Vagina (tissue), 2 donors: ENCODE data around the gene TGFA. TPM values are rescaled to one million over a fixed set of nuclear protein-coding genes. Genes with fewer than 3 reads are reported as not detected.

Experiments
- DNase-seq, 2 donors: peaks; one replicate each; pipeline ENCODE4 v3.0.0-alpha.2; 2017; ENCODE audit errors: extremely low spot score in 2 of 2
- H3K27ac ChIP-seq: fragments of 200-600 bp; sonication (generic); one replicate; pipeline ENCODE4 v1.5.1; 2019
- H3K27me3 ChIP-seq: fragments of 200-600 bp; sonication (generic); one replicate; pipeline ENCODE4 v1.5.1; 2019
- H3K36me3 ChIP-seq, 2 donors: fragments of 200-600 bp; sonication (generic); one replicate each; pipeline ENCODE4 v1.5.1; 2017 to 2019
- H3K4me1 ChIP-seq: fragments of 200-600 bp; sonication (generic); one replicate; pipeline ENCODE4 v1.5.1; 2019
- H3K4me3 ChIP-seq, 2 donors: fragments of 200-600 bp; sonication (generic); 1 replicate in 1 of 2; 2 replicates in 1 of 2; pipeline ENCODE4 v1.5.1; 2016 to 2019
- H3K9me3 ChIP-seq: fragments of 200-600 bp; sonication (generic); one replicate; pipeline ENCODE4 v1.5.1; 2019
- CTCF ChIP-seq, 3 experiments: fragments of 450-650 bp in 2 of 3; fragments of 200-600 bp in 1 of 3; sonication (generic) in 1 of 3; IDR thresholded peaks; one replicate each; pipeline ENCODE4 v1.5.1; 2017 to 2019; ENCODE audit warnings: antibody characterized with exemption in 3 of 3, mild to moderate bottlenecking in 2 of 3, moderate library complexity in 2 of 3
- POLR2A ChIP-seq, 2 donors: fragments of 450-650 bp; IDR thresholded peaks; one replicate each; pipeline ENCODE4 v1.6.1; 2017; ENCODE audit warnings: antibody characterized with exemption in 2 of 2, mild to moderate bottlenecking in 2 of 2, moderate library complexity in 2 of 2
- POLR2AphosphoS5 ChIP-seq, 2 donors: sonication (generic); formaldehyde crosslinking; IDR thresholded peaks; one replicate each; pipeline ENCODE4 v1.9.0; 2017; ENCODE audit warnings: antibody characterized with exemption in 2 of 2, mild to moderate bottlenecking in 2 of 2, low read depth in 1 of 2; ENCODE audit not compliant: insufficient read depth in 1 of 2
- intact Hi-C: fragments of 100-400 bp; cut with DNase I; formaldehyde crosslinking; loops from one replicate; pipeline ENCODE4 v1.15.1; 2023
- total RNA-seq: library from RNA; depleted of rRNA; stranded (reverse); fragments of >200 nt; gene quantifications from one replicate; pipeline ENCODE4 v1.2.3, GENCODE V29; 2016

Gene TGFA
- total RNA-seq, 1 donor from 2014 or later = 27.7 TPM

- H3K4me3 ChIP-seq = no peak overlapping the region
- TF ChIP-seq CTCF (IDR thresholded peaks at IDR 0.05) = no peak
- no peak for TF ChIP-seq POLR2A (IDR thresholded peaks at IDR 0.05)
- no peak for TF ChIP-seq POLR2AphosphoS5 (IDR thresholded peaks at IDR 0.05; ENCODE audit: insufficient read depth in 1 of 2, low read depth in 1 of 2)
- H3K27ac ChIP-seq = no peak overlapping the region
- intact Hi-C loops = no loop called here
- DNase-seq = no peak
- no peaks in the 10 kb centered on the region for H3K36me3 ChIP-seq
- no peaks in the 10 kb centered on the region for H3K4me1 ChIP-seq
- H3K27me3 ChIP-seq = no peaks in the 10 kb centered on the region
- no peaks in the 10 kb centered on the region for H3K9me3 ChIP-seq
Measured at GRCh38 chr2:70425682-70426301, 127.8 kb downstream of the TGFA start.

- Histone ChIP-seq H3K4me1 (no peaks in the 10 kb centered on the region), H3K36me3 (no peaks in the 10 kb centered on the region), H3K27ac (no peak overlapping the region), H3K9me3 (no peaks in the 10 kb centered on the region), H3K27me3 (no peaks in the 10 kb centered on the region), H3K4me3 (no peak overlapping the region)
- TF ChIP-seq POLR2AphosphoS5 (IDR thresholded peaks at IDR 0.05; ENCODE audit: insufficient read depth in 1 of 2, low read depth in 1 of 2) = no peak
- TF ChIP-seq POLR2A (IDR thresholded peaks at IDR 0.05) = no peak
- TF ChIP-seq CTCF (IDR thresholded peaks at IDR 0.05) = no peak
- intact Hi-C loops = no loop called here
- DNase-seq = no peak
Measured at GRCh38 chr2:70420740-70421139, 132.9 kb downstream of the TGFA start.

GRCh38 chr2:70420143-70420542 is 133.5 kb downstream of the TGFA start:
- Histone ChIP-seq H3K9me3 (no peaks in the 10 kb centered on the region), H3K27ac (no peak overlapping the region), H3K4me1 (no peaks in the 10 kb centered on the region), H3K36me3 (no peaks in the 10 kb centered on the region), H3K4me3 (no peak overlapping the region), H3K27me3 (no peaks in the 10 kb centered on the region)
- TF ChIP-seq POLR2AphosphoS5 (IDR thresholded peaks at IDR 0.05; ENCODE audit: insufficient read depth in 1 of 2, low read depth in 1 of 2) = no peak
- no peak for TF ChIP-seq CTCF (IDR thresholded peaks at IDR 0.05)
- intact Hi-C loops = no loop called here
- DNase-seq = no peak

- no peak for DNase-seq
- Histone ChIP-seq H3K4me1 (no peaks in the 10 kb centered on the region), H3K36me3 (no peaks in the 10 kb centered on the region), H3K27me3 (no peaks in the 10 kb centered on the region), H3K9me3 (no peaks in the 10 kb centered on the region), H3K4me3 (no peak overlapping the region), H3K27ac (no peak overlapping the region)
- TF ChIP-seq POLR2A (IDR thresholded peaks at IDR 0.05) (no peak), CTCF (IDR thresholded peaks at IDR 0.05) (no peak), POLR2AphosphoS5 (IDR thresholded peaks at IDR 0.05; ENCODE audit: insufficient read depth in 1 of 2, low read depth in 1 of 2) (no peak)
- intact Hi-C loops = loop anchor here (5.0 kb wide), 1 partner anchor 1809 kb away; no protein-coding TSS in a partner anchor
Measured at GRCh38 chr2:70418514-70418913, 135.1 kb downstream of the TGFA start.

- TF ChIP-seq CTCF (IDR thresholded peaks at IDR 0.05) (no peak), POLR2A (IDR thresholded peaks at IDR 0.05) (no peak), POLR2AphosphoS5 (IDR thresholded peaks at IDR 0.05; ENCODE audit: insufficient read depth in 1 of 2, low read depth in 1 of 2) (no peak)
- intact Hi-C loops = loop anchor here (5.0 kb wide), 1 partner anchor 1810 kb away; no protein-coding TSS in a partner anchor
- Histone ChIP-seq H3K27ac (no peak overlapping the region), H3K4me1 (no peaks in the 10 kb centered on the region), H3K36me3 (no peaks in the 10 kb centered on the region), H3K4me3 (no peak overlapping the region), H3K9me3 (no peaks in the 10 kb centered on the region), H3K27me3 (no peaks in the 10 kb centered on the region)
- no peak for DNase-seq
Measured at GRCh38 chr2:70417011-70417410, 136.6 kb downstream of the TGFA start.
